Activated CD4-positive, alpha-beta T cell treated with anti-CD3 and anti-CD28 coated beads, Interleukin-2, Interleukin-6, amounts not matched to agents 100 ng/mL and 50 ng/mL, durations not matched to agents 16 hours and 8 hours (primary cell): ENCODE results near the gene SAT2.

ENCODE experiments used
- DNase-seq: peaks from one replicate; pipeline ENCODE4 v3.0.0-alpha.2; 2020

SAT2 gene

DNA sequence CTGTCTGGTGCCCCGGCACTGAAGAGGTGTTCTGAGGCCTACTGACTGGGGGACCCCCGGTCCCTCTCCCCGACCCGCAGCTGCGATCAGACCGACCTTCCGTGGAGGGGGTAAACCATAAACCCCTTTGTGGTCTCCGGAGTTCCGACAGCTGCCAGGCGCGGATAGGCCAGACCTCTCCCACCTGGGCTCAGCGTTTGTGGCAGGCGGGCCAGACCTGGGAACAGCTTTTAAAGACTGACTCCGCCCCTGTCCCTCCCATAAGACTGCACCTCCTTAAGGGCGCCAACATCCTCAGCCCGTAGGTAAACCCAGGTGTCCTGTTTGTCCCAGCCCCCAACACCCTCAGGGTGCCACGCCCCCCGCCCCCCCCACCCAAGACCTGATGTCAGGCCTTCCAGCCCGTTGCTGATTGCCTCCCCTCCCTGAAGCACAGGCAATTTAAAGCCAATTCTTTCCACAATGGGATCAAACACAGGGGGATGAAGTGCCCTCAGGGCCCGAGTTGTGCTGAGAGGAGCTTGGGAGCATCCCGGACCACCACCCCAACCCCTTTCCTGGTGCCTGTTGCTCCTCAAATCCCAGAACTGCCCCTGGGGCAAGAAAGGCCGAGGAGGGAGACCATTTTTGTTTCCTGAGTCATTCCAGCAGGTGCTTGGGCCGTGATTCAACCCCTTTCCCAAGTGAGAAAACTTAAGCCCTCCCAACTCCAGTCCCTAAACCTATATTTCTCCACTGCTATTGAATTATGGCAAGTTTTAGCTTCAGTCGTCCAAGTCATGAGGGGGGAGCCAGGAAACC is 37.5 kb downstream of the SAT2 start, which contains the start of gene SOX15:
Gene SOX15, minus strand, starts transcription at position 204 of the 801 bp plus-strand sequence. CDS start 418 bp downstream, outside the sequence.
- no peak for DNase-seq

DNA sequence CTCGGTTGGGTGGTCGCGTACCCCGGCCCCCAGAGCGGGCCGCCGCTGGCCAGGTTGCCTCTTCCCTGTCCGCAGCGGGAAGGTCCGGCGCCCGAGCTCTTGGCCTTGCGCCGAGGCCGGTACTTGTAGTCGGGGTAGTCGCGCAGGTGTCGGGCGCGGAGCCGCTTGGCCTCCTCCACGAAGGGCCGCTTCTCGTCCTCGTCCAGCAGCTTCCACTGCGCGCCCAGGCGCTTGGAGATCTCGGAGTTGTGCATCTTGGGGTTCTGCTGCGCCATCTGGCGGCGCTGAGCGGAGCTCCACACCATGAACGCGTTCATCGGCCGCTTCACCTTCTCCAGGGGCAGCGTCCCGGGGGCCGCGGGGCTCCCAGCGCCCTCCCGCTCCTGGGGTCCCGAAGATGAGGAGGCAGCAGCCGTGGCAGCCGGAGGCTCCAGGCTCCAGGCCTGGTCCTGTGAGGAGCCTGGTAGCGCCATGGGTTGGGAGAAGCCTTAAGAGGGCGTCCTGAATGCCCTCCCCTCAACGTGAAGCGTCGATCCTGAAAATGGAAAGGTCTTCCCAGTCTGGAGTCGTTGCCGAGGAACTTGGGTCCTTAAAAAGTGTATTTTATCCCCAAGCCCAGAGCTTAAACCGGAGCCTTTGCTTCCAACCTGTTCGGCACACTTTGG is 38.3 kb downstream of the SAT2 start:
- peak; percentile 74 for DNase-seq

- no peak for DNase-seq
These were observed 38.9 kb downstream of the SAT2 start for GRCh38 chr17:7588553-7589203.

- no peak for DNase-seq
These were observed 40.0 kb downstream of the SAT2 start for GRCh38 chr17:7587420-7588151.

GRCh38 chr17:7586673-7587419 is 40.8 kb downstream of the SAT2 start:
- DNase-seq, result no peak

- DNase-seq, result peak; percentile 97
These were observed 44.1 kb downstream of the SAT2 start, which contains the start of gene MPDU1 for GRCh38 chr17:7583253-7584109. Gene MPDU1 (plus strand): TSS chr17:7583852. CDS start chr17:7583863, 11 bp downstream.

DNA sequence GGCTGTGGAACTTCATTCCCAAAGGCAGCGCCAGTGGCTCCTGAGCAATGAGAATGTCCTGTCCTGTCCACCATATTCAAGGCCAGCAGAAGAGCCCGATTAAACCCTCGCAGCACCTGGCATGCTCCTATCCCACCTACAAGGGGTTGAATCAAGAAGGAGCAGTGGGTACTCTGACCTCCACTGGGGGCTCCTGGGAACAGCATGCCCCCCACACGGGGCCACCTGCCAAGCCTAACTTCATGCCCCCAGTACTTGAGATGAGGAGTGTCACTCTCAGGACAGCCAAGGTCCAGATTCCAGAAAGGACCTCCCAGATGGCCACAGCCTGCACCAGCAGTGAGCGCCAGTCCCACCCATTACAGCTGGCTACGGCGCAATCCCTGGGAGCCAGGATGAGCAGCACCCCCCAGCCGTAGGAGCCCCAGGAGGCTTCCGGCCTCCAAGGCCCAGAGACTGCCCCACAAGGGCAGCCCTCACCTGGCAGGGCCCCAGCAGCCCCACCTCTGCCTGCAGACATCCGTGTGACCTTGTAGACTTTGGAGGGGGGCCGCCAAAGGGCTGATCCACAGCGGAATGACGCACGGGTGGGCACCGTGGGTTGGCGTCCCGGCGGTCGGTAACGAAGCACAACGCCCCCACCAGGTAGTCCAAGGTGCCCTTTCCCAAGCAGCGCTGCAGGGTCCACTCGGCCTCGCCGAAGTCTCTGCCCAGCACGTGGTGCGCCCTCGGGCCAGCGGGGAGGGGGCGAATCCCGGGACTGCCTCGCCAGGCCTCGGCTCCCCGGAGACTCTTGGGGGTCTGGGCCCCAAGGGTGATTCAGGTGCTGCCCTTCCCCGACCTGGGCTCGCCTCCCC is 45.0 kb downstream of the SAT2 start:
- DNase-seq, result no peak

DNA sequence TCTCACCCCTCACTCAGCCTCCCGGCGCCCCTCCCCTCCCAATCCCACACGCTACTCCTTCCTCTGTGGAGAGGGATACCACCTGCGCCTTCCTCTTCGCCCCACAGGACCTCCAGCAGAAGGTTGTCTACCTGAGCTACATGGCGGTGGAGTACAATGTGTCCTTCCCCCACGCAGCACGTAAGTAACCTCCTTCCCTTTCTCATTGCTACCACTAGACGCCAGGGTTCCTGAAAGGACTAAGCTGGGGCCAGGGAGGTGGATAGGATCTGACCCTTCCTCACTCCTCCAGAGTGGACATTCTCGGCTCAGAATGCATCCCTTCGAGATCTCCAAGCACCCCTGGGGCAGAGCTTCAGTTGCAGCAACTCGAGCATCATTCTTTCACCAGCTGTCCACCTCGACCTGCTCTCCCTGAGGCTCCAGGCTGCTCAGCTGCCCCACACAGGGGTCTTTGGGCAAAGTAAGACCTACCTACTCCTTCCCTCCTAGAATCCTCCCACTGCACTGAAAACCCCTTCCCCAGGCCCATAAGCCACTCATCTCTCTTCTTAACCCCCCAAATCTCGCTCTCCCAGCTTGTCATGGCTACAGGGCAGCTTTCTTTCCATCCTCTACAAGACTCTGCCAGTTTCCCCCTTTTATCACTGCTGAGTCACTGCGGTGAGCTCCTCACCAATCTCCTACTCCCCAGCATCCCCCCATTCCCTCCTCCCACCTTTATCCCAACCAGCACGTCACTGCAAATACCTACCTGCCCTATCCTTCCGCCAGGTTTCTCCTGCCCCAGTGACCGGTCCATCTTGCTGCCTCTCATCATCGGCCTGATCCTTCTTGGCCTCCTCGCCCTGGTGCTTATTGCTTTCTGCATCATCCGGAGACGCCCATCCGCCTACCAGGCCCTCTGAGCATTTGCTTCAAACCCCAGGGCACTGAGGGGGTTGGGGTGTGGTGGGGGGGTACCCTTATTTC is 46.7 kb downstream of the SAT2 start:
- no peak for DNase-seq

GRCh38 chr17:7579834-7580603 is 47.6 kb downstream of the SAT2 start:
- DNase-seq, result no peak

DNA sequence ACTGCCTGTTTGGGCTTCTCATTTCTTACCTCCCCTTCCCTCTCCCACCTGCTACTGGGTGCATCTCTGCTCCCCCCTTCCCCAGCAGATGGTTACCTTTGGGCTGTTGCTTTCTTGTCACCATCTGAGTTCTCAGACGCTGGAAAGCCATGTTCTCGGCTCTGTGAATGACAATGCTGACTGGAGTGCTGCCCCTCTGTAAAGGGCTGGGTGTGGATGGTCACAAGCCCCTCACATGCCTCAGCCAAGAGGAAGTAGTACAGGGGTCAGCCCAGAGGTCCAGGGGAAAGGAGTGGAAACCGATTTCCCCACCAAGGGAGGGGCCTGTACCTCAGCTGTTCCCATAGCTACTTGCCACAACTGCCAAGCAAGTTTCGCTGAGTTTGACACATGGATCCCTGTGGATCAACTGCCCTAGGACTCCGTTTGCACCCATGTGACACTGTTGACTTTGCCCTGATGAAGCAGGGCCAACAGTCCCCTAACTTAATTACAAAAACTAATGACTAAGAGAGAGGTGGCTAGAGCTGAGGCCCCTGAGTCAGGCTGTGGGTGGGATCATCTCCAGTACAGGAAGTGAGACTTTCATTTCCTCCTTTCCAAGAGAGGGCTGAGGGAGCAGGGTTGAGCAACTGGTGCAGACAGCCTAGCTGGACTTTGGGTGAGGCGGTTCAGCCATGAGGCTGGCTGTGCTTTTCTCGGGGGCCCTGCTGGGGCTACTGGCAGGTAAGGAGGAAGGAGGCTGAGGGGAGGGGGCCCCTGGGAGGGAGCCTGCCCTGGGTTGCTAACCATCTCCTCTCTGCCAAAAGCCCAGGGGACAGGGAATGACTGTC is 48.4 kb downstream of the SAT2 start, which contains the start of gene CD68:
Gene CD68, plus strand, starts transcription at position 638 of the 833 bp plus-strand sequence. Its CDS starts 40 bp downstream, at position 678.
- peak; percentile 90 for DNase-seq

- DNase-seq, result no peak
These were observed 50.1 kb downstream of the SAT2 start for GRCh38 chr17:7577327-7578199.

DNA sequence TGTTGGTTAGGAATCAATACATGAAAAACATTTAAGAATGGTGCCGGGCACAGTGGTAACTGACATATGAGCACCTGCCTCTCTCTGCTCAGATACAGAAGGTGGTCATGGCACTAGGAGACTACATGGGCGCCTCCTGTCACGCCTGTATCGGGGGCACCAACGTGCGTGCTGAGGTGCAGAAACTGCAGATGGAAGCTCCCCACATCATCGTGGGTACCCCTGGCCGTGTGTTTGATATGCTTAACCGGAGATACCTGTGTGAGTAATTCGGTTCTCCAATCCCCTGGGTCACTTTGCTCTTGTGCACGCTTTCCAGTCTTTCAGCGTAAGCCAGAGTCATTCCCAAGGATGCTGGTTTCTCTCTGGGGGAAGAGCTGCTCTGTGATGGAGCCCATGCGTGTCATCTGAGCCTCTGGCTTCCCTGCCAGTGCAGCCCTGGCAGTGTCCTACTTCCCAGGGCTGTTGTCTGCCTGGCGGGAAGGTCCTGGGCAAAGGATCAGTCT is 51.1 kb downstream of the SAT2 start:
- no peak for DNase-seq
